Measurements from ENCODE around the gene GDPGP1. TPM values are rescaled to one million over a fixed set of nuclear protein-coding genes. Genes with fewer than 3 reads are reported as not detected.
A peak's percentile ranks its signal among the peaks of the same experiment; 100 is the strongest.

GDPGP1 gene
- total RNA-seq, 4 donors from 2014 or later = 2.2 to 3.6 (median 2.9) TPM

GRCh38 chr15:90213122-90213817 is 20.7 kb upstream of the GDPGP1 start:
- no peak for TF ChIP-seq EP300 (IDR thresholded peaks at IDR 0.05)
- no peak for TF ChIP-seq CTCF (IDR thresholded peaks at IDR 0.05)
- H3K27ac ChIP-seq = peak overlapping the region; percentile 86
- no peak overlapping the region for H3K4me3 ChIP-seq
- H3K36me3 ChIP-seq = peaks cover 10% of the 10 kb centered on the region
- no peak for DNase-seq (ENCODE audit: low spot score in 2 of 2)
- 54% methylated on average over 12 of the region's 12 CpGs for WGBS
- H3K9me3 ChIP-seq = no peaks in the 10 kb centered on the region
- H3K4me1 ChIP-seq = peaks cover 59% of the 10 kb centered on the region
- no peaks in the 10 kb centered on the region for H3K27me3 ChIP-seq

GRCh38 chr15:90213818-90214204 is 20.2 kb upstream of the GDPGP1 start:
- H3K27ac ChIP-seq = peak overlapping the region; percentile 86

GRCh38 chr15:90214553-90215196 is 19.3 kb upstream of the GDPGP1 start:
- Histone ChIP-seq H3K9me3 (no peaks in the 10 kb centered on the region), H3K4me3 (no peak overlapping the region), H3K27ac (no peak overlapping the region), H3K36me3 (peaks cover 14% of the 10 kb centered on the region), H3K27me3 (no peaks in the 10 kb centered on the region), H3K4me1 (peaks cover 60% of the 10 kb centered on the region)
- DNase-seq (ENCODE audit: low spot score in 2 of 2) = no peak
- TF ChIP-seq POLR2AphosphoS5 (IDR thresholded peaks at IDR 0.05) (no peak), POLR2A (IDR thresholded peaks at IDR 0.05) (no peak), CTCF (IDR thresholded peaks at IDR 0.05) (no peak), EP300 (IDR thresholded peaks at IDR 0.05) (no peak)
- 64% methylated on average over 8 of the region's 8 CpGs for whole genome bisulfite sequencing

More at GRCh38 chr15:90213818-90214204, 20.2 kb upstream of the GDPGP1 start:
- Histone ChIP-seq H3K27me3 (no peaks in the 10 kb centered on the region), H3K4me3 (no peak overlapping the region), H3K4me1 (peaks cover 60% of the 10 kb centered on the region), H3K9me3 (no peaks in the 10 kb centered on the region), H3K36me3 (peaks cover 14% of the 10 kb centered on the region)
- 63% methylated on average over 10 of the region's 11 CpGs for WGBS
- no peak for DNase-seq (ENCODE audit: low spot score in 2 of 2)
- TF ChIP-seq POLR2AphosphoS5 (IDR thresholded peaks at IDR 0.05) (no peak), CTCF (IDR thresholded peaks at IDR 0.05) (no peak), EP300 (IDR thresholded peaks at IDR 0.05) (no peak), POLR2A (IDR thresholded peaks at IDR 0.05) (no peak)

GRCh38 chr15:90217671-90218394 is 16.2 kb upstream of the GDPGP1 start:
- 67% methylated on average over 9 of the region's 9 CpGs for WGBS
- no peak overlapping the region for H3K27ac ChIP-seq

More at GRCh38 chr15:90217671-90218394, 16.2 kb upstream of the GDPGP1 start:
- Histone ChIP-seq H3K4me3 (no peak overlapping the region), H3K36me3 (peaks cover 30% of the 10 kb centered on the region), H3K9me3 (no peaks in the 10 kb centered on the region), H3K27me3 (no peaks in the 10 kb centered on the region), H3K4me1 (peaks cover 38% of the 10 kb centered on the region)
- TF ChIP-seq CTCF (IDR thresholded peaks at IDR 0.05) (no peak), EP300 (IDR thresholded peaks at IDR 0.05) (no peak), POLR2AphosphoS5 (IDR thresholded peaks at IDR 0.05) (no peak), POLR2A (IDR thresholded peaks at IDR 0.05) (no peak)
- no peak for DNase-seq (ENCODE audit: low spot score in 2 of 2)
